Sigmoid colon (tissue), 7 donors: Measurements from ENCODE around the gene TSPAN4. TPM values are rescaled to one million over a fixed set of nuclear protein-coding genes. Genes with fewer than 3 reads are reported as not detected.
A peak's percentile ranks its signal among the peaks of the same experiment; 100 is the strongest.

ENCODE experiments used
- DNase-seq: peaks from one replicate; pipeline ENCODE4 v3.0.0-alpha.2; 2019
- H3K27ac ChIP-seq, 4 donors: fragments of 200-600 bp; sonication (generic); one replicate each; pipeline ENCODE4 v1.5.1; 2016 to 2019; ENCODE audit warnings: mild to moderate bottlenecking in 1 of 4
- H3K27me3 ChIP-seq, 3 donors: fragments of 200-600 bp; sonication (generic); one replicate each; pipeline ENCODE4 v1.5.1; 2019; ENCODE audit warnings: mild to moderate bottlenecking in 1 of 3
- H3K36me3 ChIP-seq, 4 donors: fragments of 200-600 bp; sonication (generic); one replicate each; pipeline ENCODE4 v1.5.1; 2016 to 2019
- H3K4me1 ChIP-seq, 4 donors: fragments of 200-600 bp; sonication (generic); one replicate each; pipeline ENCODE4 v1.5.1; 2017 to 2019
- H3K4me3 ChIP-seq, 4 donors: fragments of 200-600 bp; sonication (generic); one replicate each; pipeline ENCODE4 v1.5.1; 2017 to 2019; ENCODE audit warnings: mild to moderate bottlenecking in 2 of 4, moderate library complexity in 1 of 4
- H3K9me3 ChIP-seq, 4 donors: fragments of 200-600 bp in 3 of 4; sonication (generic) in 3 of 4; one replicate each; pipeline versions ENCODE4 v1.5.1 to v1.6.1; 2013 to 2019
- CTCF ChIP-seq, 4 experiments: fragments of 450-650 bp in 3 of 4; fragments of 200-600 bp in 1 of 4; IDR thresholded peaks; one replicate each; pipeline ENCODE4 v1.5.1; 2016 to 2019; ENCODE audit warnings: antibody characterized with exemption in 4 of 4, mild to moderate bottlenecking in 3 of 4, moderate library complexity in 2 of 4
- EP300 ChIP-seq, 4 donors: sonication (generic); formaldehyde crosslinking; IDR thresholded peaks; one replicate each; pipeline ENCODE4 v1.6.1; 2017; ENCODE audit warnings: antibody characterized with exemption in 4 of 4
- POLR2A ChIP-seq, 2 donors: fragments of 450-650 bp; IDR thresholded peaks; one replicate each; pipeline ENCODE4 v1.6.1; 2016; ENCODE audit warnings: antibody characterized with exemption in 2 of 2, mild to moderate bottlenecking in 2 of 2, moderate library complexity in 2 of 2
- POLR2AphosphoS5 ChIP-seq, 4 donors: sonication (generic); formaldehyde crosslinking; IDR thresholded peaks; one replicate each; pipeline ENCODE4 v1.6.1; 2017; ENCODE audit warnings: antibody characterized with exemption in 4 of 4
- WGBS, 2 donors: extraction: QIAGEN DNeasy Blood & Tissue Kit; methylation state at CpG; one replicate each; pipeline ENCODE4 v1.1.7; 2013; 5-methylcytosine and 5-hydroxymethylcytosine counted together
- intact Hi-C: fragments of 100-400 bp; cut with DNase I; formaldehyde crosslinking; loops from one replicate; pipeline ENCODE4 v1.15.1; 2023
- polyA plus RNA-seq, 3 donors: library from polyadenylated mRNA; stranded (reverse); fragments of 200-250 nt; gene quantifications; one replicate each; pipeline ENCODE4 v1.2.3, GENCODE V29; 2013
- total RNA-seq, 4 donors: library from RNA; depleted of rRNA; stranded (reverse); fragments of >200 nt; gene quantifications; one replicate each; pipeline ENCODE4 v1.1.0, GENCODE V29; 2016
- donor health status: healthy with polysubstance abuse.
- donor health status: Bipolar disorder and iron deficiency.
- donor health status: healthy.

Gene TSPAN4, protein sequence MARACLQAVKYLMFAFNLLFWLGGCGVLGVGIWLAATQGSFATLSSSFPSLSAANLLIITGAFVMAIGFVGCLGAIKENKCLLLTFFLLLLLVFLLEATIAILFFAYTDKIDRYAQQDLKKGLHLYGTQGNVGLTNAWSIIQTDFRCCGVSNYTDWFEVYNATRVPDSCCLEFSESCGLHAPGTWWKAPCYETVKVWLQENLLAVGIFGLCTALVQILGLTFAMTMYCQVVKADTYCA
- total RNA-seq (10 to 100 TPM; 79.2 to 92.7 (median 82.9) TPM), polyA plus RNA-seq (10 to 100 TPM in 2 of 3 donors, 1 to 10 TPM in 1; 8.8 to 41.0 (median 15.0) TPM)

DNA sequence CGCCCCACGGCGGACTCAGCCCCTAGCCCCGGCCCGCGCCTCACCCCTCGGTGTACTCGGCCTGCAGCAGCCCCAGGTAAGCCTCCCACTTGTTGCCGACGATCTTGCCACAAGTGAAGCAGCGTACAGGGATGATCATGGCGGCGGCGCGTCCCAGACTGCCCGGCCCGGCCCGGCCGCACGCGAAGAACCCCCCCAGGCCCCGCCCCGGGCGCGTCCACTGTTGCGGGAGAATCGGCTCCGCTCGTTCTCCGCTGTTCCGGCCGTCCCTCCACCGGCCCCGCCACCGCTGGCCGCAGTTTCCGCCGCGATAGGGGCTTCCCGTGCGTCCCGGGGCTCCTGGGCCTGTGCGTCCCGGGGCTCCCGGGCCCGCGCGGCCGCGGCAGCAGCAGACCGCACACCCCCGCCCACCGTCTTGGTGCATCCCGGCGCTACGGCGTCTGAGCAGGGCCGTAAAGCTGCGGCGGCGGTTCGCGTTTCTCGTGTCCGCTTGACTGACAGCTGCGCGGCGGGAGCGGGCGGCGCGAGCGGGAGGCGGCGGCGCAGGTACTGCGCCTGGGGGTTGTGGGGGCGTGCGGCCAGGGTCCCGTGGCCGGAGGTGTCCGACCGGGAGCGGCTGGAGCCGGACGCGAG lies at the start of gene TSPAN4, which contains the start of gene POLR2L:
TSS of gene TSPAN4 (plus strand) at position 483 of the 633 bp plus-strand sequence. CDS start 7,453 bp downstream, outside the sequence.
TSS of gene POLR2L (minus strand) at position 160 of the 633 bp plus-strand sequence. CDS start at position 139, 21 bp downstream.
- intact Hi-C loops: loop anchor here (2.0 kb wide), 1 partner anchor 46 kb away; no protein-coding TSS in a partner anchor
- 0 to 1% methylated on average over 87 of the region's 87 CpGs for WGBS, 2 donors
- peaks cover 18 to 35% (median 24%) of the 10 kb centered on the region in 4 donors for H3K36me3 ChIP-seq
- H3K27me3 ChIP-seq: no peaks in the 10 kb centered on the region
- H3K27ac ChIP-seq: peak within 1 kb of the TSS; percentile 90 to 96 (median 93)
- H3K9me3 ChIP-seq: no peaks in the 10 kb centered on the region
- H3K4me3 ChIP-seq: peak within 1 kb of the TSS; percentile 80 to 100 (median 86)
- peak; percentile 96 for DNase-seq
- TF ChIP-seq POLR2A (IDR thresholded peaks at IDR 0.05): peak; percentile 68 to 70
- TF ChIP-seq CTCF (IDR thresholded peaks at IDR 0.05): no peak
- TF ChIP-seq POLR2AphosphoS5 (IDR thresholded peaks at IDR 0.05): peak; percentile 77 to 98 (median 88)
- peaks cover 0 to 76% (median 58%) of the 10 kb centered on the region in 4 donors for H3K4me1 ChIP-seq

DNA sequence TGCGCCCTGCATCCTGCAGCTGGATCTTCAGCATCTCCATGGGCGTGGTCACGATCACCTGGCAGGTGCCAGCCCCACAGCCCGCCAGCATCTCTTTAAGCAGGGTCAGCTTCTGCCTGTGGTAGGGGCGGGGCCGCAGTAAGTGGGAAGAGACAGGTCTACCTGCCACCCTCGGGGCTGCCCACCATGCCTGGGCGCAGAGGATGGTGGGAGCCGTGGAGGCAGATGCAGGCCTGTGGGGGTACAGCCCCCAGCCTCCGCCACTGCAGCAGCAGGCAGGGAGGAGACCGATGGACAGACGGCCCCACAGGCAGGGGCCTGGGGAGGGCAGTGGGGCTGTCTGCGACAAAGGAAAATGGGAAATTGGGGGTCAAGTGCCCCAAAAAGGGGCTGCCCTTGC lies 49.8 kb upstream of the TSPAN4 start:
- H3K4me3 ChIP-seq: no peak overlapping the region
- H3K27ac ChIP-seq: no peak overlapping the region
- no peaks in the 10 kb centered on the region for H3K9me3 ChIP-seq
- WGBS, 2 donors: 80 to 91% methylated on average over 13 of the region's 13 CpGs
- intact Hi-C loops: no loop called here
- peaks cover 18 to 36% (median 22%) of the 10 kb centered on the region in 3 donors for H3K27me3 ChIP-seq
- DNase-seq: no peak
- peaks cover 0 to 12% (median 0%) of the 10 kb centered on the region in 4 donors for H3K36me3 ChIP-seq
- peaks cover 0 to 37% (median 30%) of the 10 kb centered on the region in 4 donors for H3K4me1 ChIP-seq
- no peak for TF ChIP-seq EP300 (IDR thresholded peaks at IDR 0.05)
- TF ChIP-seq POLR2A (IDR thresholded peaks at IDR 0.05): no peak
- TF ChIP-seq POLR2AphosphoS5 (IDR thresholded peaks at IDR 0.05): no peak
- no peak for TF ChIP-seq CTCF (IDR thresholded peaks at IDR 0.05)

DNA sequence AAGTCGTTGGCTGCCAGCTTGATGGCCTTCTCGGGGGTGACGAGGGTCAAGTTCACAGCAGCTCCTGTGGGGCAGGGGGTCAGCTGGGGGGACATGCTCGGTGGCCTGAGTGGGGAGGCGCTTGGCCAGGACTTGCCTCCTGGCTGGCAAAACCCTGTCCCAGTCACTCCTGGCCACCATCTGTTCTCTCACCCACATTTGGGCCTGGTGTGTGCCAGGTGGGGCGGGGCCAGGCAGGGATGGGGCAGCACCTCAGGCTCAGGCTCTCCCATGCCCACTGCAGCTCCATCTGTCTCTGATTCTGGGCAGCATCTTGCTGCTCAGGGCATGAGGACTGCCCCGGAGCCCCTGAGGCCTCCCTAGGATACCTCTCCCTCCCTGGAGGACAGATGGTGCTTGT lies 49.1 kb upstream of the TSPAN4 start:
- intact Hi-C loops: no loop called here
- Histone ChIP-seq H3K4me1 (peaks cover 0 to 42% (median 34%) of the 10 kb centered on the region in 4 donors), H3K27ac (no peak overlapping the region), H3K4me3 (no peak overlapping the region), H3K27me3 (peaks cover 14 to 30% (median 17%) of the 10 kb centered on the region in 3 donors), H3K36me3 (peaks cover 0 to 12% (median 0%) of the 10 kb centered on the region in 4 donors), H3K9me3 (no peaks in the 10 kb centered on the region)
- no peak for TF ChIP-seq POLR2AphosphoS5 (IDR thresholded peaks at IDR 0.05)
- TF ChIP-seq POLR2A (IDR thresholded peaks at IDR 0.05): no peak
- TF ChIP-seq CTCF (IDR thresholded peaks at IDR 0.05): no peak
- no peak for TF ChIP-seq EP300 (IDR thresholded peaks at IDR 0.05)
- 81 to 94% methylated on average over 7 of the region's 7 CpGs for WGBS, 2 donors
- DNase-seq: no peak

DNA sequence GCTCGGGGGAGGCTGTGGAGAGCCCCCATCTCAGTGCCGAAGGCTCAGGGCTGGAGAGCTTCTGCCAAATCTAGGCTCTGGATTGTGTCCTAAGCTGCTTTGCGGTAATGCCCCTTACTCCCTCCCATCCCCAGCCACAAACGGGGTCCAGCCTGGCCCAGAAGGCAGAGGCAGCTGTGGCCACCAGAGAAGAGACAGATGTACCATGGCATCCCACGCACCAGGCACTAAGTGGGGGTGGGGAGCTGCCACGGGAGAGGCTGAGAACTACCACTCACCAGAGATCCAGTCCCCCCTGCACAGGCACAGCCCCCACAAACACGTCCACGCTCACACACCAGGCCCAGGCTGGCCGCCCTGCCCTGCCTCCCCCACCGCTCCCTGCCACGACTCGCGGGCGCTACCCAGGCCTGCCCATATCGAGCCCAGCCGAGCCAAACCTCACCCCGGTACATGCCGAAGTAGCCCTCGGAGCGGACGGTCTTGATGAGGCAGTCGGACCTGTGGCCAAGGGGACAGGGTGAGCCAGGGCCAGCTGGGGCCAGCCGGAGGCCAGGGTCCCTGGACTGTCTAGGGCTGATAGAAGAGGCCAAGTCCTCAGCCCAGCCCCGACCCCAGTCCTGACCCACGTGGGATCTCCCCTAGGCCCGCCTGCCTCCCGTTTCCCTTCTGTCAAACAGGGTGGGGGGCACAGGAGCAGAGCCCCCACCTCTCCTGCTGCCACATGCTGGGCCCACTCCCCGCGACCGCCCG lies 48.5 kb upstream of the TSPAN4 start:
- H3K36me3 ChIP-seq: peaks cover 0 to 13% (median under 1%) of the 10 kb centered on the region in 4 donors
- no peak for DNase-seq
- H3K4me3 ChIP-seq: no peak overlapping the region
- no peaks in the 10 kb centered on the region for H3K9me3 ChIP-seq
- peaks cover 0 to 42% (median 36%) of the 10 kb centered on the region in 4 donors for H3K4me1 ChIP-seq
- TF ChIP-seq CTCF (IDR thresholded peaks at IDR 0.05): no peak
- TF ChIP-seq EP300 (IDR thresholded peaks at IDR 0.05): no peak
- TF ChIP-seq POLR2A (IDR thresholded peaks at IDR 0.05): no peak
- TF ChIP-seq POLR2AphosphoS5 (IDR thresholded peaks at IDR 0.05): no peak
- 90 to 91% methylated on average over 31 of the region's 31 CpGs for WGBS, 2 donors
- no peak overlapping the region for H3K27ac ChIP-seq
- peaks cover 8 to 23% (median 11%) of the 10 kb centered on the region in 3 donors for H3K27me3 ChIP-seq
- intact Hi-C loops: no loop called here
